ENCODE measurements around the gene TMPRSS9.
"Not testable (repeated sequence)": the region's sequence is repeated elsewhere in the genome, so short reads cannot be mapped to it uniquely, and the experiment has no call there.

The TMPRSS9 gene

DNA sequence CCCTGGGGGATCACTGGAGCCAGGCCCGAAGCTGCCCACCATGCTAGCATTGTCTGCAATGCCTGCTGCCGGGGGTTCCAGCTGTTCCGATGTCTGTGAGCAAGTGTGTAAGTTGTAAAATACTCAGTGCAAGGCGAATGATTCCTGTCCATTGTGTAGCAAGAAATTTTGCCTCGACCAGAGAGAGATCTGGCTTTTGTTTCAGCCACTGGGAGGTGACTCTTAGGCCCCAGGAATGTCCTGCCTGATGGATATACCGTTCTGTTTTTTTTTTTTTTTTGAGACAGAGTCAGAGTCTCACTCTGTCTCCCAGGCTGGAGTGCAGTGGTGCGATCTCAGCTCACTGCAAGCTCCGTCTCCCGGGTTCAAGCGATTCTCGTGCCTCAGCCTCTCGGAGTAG lies 108.5 kb downstream of the TMPRSS9 start:
- DNase-seq, result no peak

DNA sequence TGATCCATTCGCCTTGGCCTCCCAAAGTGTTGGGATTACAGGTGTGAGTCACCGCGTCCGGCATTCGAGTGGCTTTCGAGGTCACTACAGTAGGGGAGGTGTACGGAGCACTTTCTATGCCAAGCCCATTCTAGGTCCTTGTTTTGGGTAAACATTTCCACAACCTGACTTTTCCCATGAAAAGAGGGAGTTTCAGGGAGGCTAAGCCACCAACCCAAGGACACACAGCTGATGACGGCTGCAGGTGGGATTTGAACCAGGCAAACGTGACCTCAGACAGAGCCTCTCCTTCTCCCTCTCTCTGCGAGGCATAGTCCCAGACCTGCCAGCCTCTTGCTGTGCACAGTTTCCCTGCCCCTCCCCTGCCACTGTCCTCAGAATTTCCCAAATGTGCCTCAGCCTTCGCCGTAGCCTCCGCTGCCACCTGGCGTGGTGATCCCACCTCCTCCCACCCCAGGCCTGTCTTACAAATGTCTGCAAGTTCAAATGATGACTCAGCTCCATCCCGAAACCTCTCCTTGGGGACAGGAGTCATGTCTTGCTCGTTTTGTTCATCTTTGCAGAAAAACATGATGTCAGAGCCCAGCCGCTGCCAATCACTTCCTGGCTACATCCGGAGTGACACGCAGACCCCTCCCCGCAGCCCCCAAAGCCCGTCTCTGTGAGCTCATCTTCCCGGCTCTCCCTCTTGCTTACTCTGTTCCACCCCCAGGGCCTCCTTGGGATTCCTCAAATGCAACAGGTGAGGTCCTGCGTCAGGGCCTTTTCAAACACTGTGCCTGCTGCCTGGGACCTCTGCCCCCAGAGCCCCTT lies 109.2 kb downstream of the TMPRSS9 start:
- peak; percentile 45 for DNase-seq

DNA sequence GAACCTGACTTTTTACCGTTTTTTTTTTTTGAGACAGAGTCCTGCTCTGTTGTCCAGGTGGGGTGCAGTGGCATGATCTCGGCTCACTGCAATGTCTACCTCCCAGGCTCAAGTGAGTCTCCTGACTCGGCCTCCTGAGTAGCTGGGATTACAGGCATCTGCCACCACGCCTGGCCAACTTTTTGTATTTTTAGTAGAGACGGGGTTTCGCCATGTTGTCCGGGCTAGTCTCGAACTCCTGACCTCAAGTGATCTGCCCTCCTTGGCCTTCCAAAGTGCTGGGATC lies 109.8 kb downstream of the TMPRSS9 start:
- not testable (repeated sequence) for DNase-seq

DNA sequence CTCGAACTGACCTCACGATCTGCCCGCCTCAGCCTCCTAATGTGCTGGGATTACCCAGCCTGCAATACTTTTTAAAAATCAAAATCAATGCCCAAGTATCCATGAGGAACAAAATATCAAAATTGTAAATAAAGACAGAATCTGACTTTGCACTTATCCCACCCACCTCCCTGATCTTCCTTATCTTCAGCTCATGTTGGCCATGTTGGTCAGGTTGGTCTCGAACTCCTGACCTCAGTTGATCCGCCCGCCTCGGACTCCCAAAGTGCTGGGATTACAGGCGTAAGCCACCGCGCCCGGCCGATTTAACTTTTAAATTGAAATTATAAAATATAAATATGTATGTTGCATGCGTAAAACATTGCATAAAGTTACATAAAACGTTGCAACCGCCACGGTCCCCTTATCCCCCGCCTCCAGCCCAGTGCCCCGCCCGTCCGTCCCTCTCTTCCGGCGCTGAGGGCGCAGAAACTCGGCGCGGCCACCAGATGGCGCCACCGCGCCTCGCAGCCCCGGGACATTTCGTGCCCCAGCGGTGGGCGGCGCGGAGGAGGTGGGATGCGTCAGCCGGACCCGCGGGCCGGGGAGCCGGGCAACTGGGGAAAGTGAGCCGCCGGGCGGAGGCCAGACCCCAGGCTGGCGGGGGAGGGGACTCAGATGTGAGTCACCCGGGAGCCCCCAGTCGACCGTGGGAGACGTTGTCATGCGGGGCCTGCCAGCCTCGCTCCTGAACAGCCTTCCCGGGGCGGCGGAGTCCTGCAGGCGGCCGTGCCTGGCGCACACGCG lies 114.4 kb downstream of the TMPRSS9 start:
- peak; percentile 93 for DNase-seq

DNA sequence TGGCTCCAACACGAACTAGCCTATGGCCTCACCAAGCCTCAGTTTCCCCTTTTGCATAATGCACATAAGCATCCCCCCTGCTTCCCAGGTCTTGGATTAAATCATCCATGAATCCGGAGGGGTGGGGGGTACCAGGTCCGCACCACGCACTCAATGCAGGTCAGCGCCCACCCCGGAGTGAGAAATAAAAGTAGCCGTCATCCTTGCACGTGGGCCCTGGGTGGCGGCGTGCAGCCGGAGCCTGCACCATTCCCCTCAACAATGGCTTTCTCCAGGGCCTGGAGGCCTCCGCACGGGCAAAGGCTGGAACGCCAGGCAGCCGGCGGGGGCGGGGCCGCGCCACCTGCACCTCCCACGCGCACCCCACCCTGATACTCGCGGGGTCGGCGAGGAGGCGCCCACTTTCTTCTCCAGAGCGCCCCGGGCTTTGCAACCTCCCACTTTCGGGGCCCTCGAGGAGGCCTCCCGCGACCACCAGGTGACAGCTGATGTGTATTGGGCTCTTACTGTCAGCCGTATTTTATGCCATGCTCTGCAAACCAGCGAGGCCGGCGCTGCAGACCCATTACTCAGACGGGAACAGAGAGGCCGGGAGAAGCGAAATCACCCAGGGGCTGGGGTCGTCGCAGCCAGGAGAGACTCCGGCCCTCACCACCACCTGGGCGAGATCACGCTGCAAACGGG lies 115.1 kb downstream of the TMPRSS9 start:
- DNase-seq, result peak; percentile 70
